Stromal cell of bone marrow (primary cell): Measurements from ENCODE around the gene SLC35F3.

Source experiments
- DNase-seq: peaks from one replicate; pipeline ENCODE4 v3.0.0-alpha.2; 2012; ENCODE audit warnings: low read depth

SLC35F3 gene

GRCh38 chr1:234368320-234369032 is 464.0 kb downstream of the SLC35F3 start:
- DNase-seq: no peak

- DNase-seq: no peak
Measured at GRCh38 chr1:234369033-234369430, 464.6 kb downstream of the SLC35F3 start.

GRCh38 chr1:234369784-234370183 is 465.3 kb downstream of the SLC35F3 start:
- DNase-seq: no peak

GRCh38 chr1:234371414-234371813 is 466.9 kb downstream of the SLC35F3 start:
- no peak for DNase-seq

DNA sequence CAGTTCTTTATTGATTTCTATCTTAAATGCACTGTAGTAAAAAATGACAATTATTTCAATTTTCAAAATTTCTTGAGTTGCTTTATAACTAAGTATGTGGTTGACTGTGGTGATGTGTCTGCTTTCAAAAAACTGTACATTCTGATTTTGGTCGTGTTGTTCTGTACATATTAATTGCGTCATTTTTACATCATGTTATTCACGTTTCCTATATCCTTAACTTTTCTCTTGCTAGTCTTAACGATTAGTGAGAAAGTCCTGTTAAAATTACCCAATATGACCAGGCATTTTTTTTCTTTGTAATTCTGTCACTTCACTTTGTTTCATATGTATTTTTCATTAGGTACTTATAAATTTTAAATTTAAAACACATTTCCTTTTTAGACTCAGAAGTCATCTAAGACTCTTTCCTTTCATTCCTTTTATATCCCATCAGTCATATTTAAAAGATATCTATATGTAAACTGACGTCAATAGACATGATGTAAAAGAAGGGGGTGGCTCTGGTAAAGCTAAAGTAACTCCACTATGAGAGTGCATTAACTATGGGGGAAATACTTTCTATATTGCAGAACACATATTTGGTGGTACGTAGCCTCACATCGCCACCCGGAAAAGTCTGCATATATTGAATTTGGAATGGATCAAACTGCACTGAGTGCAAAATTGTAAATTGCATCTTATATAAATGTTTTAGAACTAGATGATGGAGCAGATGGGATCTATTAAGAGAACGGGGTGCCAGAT is 467.7 kb downstream of the SLC35F3 start:
- no peak for DNase-seq

- DNase-seq: peak; percentile 91
Measured at GRCh38 chr1:234373064-234373958, 468.8 kb downstream of the SLC35F3 start, which contains the start of gene COA6. TSS of gene COA6 (plus strand) at chr1:234373456. CDS start at chr1:234373467, 11 bp downstream.

DNA sequence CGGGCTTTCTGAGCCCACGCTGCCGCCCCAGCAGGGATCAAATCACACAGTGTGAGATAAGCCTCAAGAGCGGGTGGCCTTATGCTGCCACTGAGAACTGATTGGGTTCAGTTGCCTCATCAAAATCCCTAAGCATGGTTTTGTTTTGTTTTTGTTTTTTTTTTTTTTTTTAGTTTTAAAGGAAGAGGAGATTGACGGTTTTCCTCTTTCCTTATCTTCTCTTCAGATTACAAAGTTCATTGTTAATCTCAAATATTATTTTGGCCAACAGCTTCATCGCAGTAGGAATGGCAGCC is 469.4 kb downstream of the SLC35F3 start:
- DNase-seq: no peak
